ENCODE results near the gene TMEM37.

TMEM37 gene

DNA sequence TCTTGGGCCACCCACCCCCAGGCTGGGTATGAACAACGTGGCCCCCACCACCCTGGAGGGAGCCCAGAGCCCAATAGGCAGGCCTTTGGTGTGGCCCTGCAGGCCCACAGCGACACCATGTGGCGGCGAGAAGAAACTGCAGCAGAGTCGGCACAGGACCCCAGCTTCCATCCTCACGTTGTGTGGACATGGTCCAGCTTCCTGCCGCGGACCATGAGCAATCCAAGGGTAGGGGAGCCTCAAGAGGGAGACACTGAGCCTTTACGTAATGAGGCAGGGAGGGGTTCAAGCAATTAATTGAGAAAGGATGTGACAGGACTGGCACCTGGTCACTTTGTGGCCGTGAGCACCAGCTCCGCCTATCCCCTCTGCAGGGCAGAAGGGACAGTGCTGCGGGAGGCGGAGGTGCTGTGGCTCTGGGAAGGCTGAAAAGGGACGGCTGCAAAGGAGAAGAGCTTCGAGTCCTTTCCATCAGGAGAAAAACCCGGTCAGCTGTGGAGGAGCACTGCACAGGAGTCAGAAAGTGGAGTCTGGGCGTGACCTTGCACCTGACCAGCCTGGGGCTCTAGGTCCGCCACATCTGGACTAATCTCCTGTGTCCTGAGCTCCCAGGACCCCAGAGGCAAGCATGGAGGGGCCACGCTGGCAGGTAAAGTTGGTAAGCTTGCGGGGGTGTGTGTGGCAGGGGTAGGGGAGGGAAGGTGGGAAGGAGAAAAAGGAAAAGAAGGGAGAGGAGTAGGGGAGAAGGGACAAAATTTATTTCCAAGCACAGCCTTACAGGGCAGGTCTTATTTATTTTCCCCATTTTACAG lies 44.9 kb downstream of the TMEM37 start:
- H3K27ac ChIP-seq, result no peak overlapping the region
- TF ChIP-seq, protein P1, sequence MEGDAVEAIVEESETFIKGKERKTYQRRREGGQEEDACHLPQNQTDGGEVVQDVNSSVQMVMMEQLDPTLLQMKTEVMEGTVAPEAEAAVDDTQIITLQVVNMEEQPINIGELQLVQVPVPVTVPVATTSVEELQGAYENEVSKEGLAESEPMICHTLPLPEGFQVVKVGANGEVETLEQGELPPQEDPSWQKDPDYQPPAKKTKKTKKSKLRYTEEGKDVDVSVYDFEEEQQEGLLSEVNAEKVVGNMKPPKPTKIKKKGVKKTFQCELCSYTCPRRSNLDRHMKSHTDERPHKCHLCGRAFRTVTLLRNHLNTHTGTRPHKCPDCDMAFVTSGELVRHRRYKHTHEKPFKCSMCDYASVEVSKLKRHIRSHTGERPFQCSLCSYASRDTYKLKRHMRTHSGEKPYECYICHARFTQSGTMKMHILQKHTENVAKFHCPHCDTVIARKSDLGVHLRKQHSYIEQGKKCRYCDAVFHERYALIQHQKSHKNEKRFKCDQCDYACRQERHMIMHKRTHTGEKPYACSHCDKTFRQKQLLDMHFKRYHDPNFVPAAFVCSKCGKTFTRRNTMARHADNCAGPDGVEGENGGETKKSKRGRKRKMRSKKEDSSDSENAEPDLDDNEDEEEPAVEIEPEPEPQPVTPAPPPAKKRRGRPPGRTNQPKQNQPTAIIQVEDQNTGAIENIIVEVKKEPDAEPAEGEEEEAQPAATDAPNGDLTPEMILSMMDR (conservative IDR thresholded peaks at IDR 0.05), result peak; percentile 96
- no peak for TF ChIP-seq ZFX (IDR thresholded peaks at IDR 0.05)

DNA sequence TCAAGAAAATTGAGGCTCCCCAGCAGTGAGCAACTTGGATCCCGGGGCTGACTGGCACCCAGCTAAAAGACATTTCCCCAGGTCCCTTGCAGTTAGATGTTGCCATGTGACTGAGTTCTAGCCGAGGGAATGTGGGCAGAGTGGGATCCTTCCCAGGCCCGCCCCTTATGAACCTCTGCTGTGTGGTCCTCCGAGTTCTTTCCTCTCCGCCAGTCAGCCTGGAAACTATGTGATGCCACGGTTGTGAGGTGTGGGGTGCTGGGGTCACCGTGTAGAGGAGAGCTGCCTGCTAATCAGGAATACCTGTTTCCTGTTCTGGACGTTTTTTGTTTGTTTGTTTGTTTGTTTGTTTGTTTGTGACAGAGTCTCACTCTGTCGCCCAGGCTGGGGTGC lies 45.5 kb downstream of the TMEM37 start:
- H3K27ac ChIP-seq, result no peak overlapping the region
- TF ChIP-seq, protein P1 (conservative IDR thresholded peaks at IDR 0.05), result no peak
- TF ChIP-seq ZFX (IDR thresholded peaks at IDR 0.05), result no peak

DNA sequence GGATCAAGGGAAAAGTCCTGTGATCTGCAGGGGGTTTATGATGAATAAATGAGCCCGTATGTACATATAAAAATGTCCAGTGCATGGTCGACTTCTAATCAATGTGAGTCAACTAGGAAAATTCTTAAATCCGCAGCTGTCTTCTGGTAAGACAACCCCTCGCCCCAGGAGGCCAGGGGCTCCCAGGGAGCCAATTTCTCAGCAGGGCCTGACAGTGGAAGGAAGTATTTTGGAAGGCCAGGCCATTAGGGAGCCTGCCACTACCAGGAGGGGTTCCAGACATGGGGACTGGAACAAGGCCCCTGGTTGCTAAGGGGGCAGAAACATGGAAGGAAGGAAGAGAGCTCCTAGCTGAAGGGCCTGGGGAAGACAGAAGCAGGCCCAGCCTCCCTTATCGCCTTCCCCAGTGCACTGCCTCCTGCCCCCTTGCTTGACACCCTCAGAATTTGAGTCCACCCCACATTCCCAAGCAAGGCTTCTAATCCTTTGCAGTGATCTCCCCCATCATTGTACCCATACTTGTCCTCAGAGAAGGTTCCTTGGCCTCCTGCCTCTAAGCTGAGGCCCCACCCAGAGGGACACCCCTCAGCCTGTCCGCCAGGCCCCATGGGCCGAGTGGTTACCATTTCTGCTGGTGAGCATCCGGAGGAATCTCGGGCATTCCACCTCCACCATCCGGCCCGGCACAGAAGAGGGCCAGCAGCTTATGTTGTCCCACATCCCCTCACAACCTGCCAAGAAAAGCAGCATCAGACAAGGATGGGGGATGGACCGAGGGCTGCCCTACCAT lies 46.7 kb downstream of the TMEM37 start:
- no peak overlapping the region for H3K27ac ChIP-seq
- no peak for TF ChIP-seq ZFX (IDR thresholded peaks at IDR 0.05)
- TF ChIP-seq, protein P1 (conservative IDR thresholded peaks at IDR 0.05), result no peak

DNA sequence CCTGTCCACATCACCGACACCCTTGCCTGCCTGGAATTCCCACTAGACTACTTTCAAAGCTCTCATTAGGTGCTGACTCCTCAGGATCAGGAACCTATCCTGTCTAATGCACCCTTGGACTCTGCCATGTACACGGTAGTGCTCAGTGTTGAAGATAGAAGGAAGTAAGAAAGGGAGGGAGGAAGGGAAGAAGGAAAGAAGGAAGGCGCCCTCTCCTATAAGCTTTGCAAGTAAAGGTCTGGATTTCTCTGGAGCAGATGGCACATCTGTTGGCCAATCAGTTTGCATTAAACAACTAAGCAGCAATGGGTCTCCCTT lies 47.3 kb downstream of the TMEM37 start:
- no peak for TF ChIP-seq ZFX (IDR thresholded peaks at IDR 0.05)
- TF ChIP-seq, protein P1 (conservative IDR thresholded peaks at IDR 0.05), result no peak
- H3K27ac ChIP-seq, result no peak overlapping the region

DNA sequence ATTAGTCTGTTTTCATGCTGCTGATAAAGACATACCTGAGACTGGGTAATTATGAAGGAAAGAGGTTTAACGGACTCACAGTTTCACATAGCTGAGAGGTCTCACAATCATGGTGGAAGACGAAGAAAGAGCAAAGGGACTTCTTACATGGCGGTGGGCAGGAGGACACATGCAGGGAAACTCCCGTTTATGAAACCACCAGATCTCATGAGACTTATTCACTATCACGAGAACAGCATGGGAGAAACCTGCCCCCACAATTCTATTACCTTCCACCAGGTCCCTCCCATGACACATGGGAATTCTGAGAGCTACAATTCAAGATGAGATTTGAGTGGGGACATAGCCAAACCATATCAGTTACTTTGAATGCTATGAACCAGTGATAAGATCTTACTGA lies 48.5 kb downstream of the TMEM37 start:
- no peak for TF ChIP-seq ZFX (IDR thresholded peaks at IDR 0.05)
- TF ChIP-seq, protein P1 (conservative IDR thresholded peaks at IDR 0.05), result no peak
- H3K27ac ChIP-seq, result no peak overlapping the region

DNA sequence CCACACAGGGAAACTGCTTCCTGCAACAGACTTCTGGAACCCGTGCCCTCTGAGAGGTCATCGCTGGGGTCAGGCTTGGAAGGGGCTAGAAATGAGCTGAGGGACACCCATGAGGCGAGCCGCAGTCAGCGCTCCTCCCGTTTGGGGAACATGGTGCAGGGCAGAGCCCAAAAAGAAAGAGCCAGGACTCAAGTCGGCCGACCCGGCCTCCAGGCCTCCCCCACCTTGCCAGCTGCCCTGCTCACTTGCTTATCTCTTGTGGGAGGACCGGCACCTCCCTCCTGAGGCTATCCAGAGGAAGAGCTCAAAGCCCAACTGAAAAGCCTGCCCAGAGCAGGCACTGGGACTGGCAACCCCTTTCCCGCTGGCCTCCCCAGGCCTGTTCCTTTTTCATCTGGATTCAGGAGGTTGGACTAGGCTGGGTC lies 49.1 kb downstream of the TMEM37 start:
- no peak for TF ChIP-seq ZFX (IDR thresholded peaks at IDR 0.05)
- TF ChIP-seq, protein P1 (conservative IDR thresholded peaks at IDR 0.05), result no peak
- H3K27ac ChIP-seq, result no peak overlapping the region

All from C4-2B (cell line).